GM12872 (cell line): ENCODE measurements around the gene PDK3.

ENCODE experiments used
- TF ChIP-seq, protein P1 (sequence below): IDR thresholded peaks from 3 replicates; pipeline ENCODE4 v1.5.1; 2011; ENCODE audit warnings: low read depth, mild to moderate bottlenecking, low read length, moderate library complexity; ENCODE audit not compliant: insufficient read depth

The PDK3 gene

DNA sequence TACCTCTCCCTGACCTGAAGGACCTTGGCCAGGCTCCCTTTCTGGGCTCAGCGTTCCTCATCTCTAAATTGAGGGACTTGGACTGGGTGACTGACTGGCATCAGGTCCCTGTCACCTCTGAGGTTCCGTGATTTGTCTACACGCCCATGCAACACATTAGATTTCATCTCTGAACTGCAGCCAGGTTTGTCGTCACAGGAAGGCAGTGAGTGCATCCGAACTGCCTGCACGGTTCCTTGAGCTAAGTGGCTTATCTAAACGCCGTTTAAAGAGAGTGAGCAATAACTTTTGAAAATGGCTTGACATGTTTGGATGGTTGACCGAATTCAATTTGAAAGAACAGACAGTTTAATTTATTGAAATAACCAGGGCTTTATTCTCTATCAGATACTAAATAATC lies 112.0 kb downstream of the PDK3 start:
- TF ChIP-seq, protein P1, sequence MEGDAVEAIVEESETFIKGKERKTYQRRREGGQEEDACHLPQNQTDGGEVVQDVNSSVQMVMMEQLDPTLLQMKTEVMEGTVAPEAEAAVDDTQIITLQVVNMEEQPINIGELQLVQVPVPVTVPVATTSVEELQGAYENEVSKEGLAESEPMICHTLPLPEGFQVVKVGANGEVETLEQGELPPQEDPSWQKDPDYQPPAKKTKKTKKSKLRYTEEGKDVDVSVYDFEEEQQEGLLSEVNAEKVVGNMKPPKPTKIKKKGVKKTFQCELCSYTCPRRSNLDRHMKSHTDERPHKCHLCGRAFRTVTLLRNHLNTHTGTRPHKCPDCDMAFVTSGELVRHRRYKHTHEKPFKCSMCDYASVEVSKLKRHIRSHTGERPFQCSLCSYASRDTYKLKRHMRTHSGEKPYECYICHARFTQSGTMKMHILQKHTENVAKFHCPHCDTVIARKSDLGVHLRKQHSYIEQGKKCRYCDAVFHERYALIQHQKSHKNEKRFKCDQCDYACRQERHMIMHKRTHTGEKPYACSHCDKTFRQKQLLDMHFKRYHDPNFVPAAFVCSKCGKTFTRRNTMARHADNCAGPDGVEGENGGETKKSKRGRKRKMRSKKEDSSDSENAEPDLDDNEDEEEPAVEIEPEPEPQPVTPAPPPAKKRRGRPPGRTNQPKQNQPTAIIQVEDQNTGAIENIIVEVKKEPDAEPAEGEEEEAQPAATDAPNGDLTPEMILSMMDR = no peak
